Embryonic facial prominence (tissue), 1 donor: Measurements from ENCODE around the gene PLEKHG1.
A peak's percentile ranks its signal among the peaks of the same experiment; 100 is the strongest.

Experiments
- DNase-seq: peaks from one replicate; pipeline ENCODE4 v3.0.0-alpha.2; 2016; ENCODE audit errors: extremely low spot score

Gene PLEKHG1

DNA sequence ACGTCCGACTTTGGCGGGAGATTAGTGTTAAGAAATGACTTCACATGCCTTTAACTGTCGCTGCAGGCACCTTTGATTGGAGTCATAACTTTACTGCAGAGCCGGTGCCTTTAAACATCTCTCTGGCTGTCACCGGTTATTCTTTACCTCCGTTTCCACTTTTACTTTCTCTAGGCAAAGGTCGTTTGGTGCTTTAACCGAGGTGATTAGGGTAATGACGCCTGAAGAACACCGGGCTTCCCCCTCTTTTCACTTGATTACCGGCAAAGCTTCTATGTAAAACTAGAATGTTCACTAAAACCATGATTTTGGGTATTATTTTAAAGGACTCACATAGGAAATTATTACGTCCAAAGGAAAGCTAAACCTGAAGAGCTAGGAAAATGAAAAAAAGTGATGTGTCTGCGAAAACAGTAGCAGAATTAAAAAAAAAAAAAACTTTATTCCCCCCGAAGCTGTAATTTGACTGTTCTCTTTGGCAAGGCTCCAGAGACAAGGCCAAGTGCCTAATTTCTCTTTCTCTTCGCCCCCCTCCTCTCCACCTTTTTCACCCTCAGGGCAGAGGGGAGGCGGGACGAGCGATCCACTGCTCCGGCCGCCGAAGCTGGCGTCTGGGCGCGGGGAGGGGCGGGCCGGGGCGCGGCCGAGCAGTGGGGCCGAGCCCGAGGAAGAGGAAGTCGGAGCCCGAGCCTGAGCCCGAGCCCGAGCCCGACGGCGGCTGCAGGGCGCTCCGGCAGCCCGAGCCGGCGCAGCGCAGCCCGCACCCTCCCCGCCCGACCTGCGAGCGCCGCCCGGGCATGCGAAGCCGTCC, at the start of gene PLEKHG1:
Gene PLEKHG1, plus strand, starts transcription at position 687 of the 811 bp plus-strand sequence. CDS start 133,797 bp downstream, outside the sequence.
- DNase-seq = peak; percentile 32

DNA sequence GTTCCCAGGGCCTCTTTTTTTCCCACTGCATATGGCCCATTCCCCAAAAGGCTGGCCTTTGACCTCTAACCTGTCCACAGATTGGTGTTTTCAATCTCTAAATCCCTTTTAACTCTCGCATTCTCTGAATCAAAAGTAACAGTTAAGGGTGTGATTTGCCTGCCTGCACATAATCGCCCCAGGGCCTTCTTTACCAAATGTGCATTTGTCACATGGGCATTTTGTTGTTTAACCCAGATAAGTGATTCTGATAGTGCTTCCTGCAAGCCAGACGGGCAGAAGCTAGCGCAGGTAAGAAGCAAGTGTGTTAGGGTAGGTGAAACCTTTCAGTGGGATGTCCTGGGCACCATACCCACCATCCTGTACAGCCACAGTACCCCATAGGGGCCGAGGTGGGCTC, 49.4 kb upstream of the PLEKHG1 start:
- no peak for DNase-seq

DNA sequence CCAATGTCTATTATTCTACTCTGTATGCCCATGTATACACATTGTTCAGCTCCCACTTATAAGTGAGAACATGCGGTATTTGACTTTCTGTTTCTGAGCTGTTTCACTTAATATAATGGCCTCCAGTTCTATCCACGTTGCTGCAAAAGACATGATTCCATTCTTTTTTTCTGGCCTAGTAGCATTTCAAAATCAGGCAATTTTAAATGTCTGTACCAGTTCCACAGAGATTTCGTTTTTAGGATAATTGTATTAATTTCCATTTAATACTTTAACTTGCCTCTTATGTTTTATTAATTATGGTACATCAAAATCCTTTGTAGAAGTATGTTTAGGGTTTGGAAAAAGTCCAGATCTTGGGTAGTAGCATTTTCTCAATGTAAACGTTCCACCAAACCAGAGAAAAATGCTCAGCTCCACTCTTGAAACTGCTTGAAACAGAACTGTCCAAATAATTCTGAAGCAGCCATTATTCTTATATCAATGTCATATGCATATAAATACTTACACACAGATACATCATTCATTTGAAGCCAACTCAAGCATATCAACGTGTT, 42.6 kb upstream of the PLEKHG1 start:
- no peak for DNase-seq

DNA sequence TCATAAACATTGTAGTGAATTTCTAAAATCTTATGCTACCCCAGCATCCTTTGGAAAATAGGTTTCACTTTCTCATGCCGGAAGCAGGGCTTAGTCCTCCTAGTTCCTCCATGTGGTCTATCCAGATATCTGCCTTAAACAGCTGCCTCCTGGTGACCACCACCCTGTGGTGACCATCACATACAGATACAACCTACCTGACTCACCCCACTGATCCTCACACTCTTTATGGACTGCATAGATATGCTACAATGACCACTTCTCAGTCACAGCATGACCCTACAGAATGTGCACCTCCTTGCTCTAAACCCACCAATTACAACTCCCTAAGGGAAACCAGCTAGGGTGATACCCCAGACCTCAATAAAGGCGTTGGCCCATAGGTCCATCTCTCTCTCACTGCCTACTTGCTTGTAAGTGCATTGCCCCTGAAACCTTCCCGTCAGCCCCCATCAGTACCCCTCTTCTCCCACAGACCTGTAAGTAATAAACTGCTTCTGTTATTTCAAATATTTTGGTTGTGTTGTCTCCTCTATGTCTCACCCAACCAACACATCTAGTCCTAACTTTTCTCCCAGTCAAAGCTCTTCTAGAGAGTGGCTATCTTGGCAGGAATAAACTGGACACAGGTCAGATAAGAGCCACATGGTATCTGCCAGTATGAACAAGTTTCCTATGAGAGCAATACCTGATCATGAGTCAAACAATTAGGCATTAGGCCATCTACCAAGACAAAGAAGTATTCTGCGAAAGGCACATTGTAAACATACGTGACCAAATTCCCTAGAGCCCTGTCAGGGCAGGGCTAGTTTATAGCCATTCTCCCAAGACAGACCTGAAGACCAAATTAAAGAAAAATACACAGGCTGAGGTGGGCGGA, 39.4 kb upstream of the PLEKHG1 start:
- no peak for DNase-seq

DNA sequence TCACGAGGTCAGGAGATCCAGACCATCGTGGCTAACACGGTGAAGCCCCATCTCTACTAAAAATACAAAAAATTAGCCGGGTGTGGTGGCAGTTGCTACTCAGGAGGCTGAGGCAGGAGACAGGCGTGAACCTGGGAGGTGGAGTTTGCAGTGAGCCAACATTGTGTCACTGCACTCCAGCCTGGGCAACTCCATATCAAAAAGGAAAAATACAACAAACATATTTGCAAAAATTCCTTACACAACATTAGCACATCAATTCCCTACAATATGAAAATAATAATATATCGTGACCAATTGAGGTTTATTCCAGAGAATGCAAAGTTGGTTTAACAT, 38.8 kb upstream of the PLEKHG1 start:
- DNase-seq = no peak

DNA sequence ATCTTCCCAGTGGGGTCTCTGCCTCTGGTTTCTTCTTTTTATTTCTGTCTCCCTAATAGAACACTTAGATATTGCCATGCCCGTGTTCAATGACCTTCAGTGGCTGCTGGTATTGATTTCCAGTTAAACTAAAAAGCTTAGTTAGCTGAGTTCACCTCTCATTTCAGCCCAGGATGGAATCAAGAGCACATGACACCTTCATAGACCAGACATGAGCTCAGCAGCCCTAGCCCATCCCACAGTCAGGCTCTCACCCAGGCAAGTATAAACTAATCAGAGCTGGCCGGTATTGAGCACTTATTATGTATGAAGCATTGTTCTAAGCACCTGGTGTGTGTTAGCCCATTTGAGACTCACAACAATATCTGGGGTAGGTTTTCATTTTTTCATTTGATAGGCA, 33.7 kb upstream of the PLEKHG1 start:
- no peak for DNase-seq

DNA sequence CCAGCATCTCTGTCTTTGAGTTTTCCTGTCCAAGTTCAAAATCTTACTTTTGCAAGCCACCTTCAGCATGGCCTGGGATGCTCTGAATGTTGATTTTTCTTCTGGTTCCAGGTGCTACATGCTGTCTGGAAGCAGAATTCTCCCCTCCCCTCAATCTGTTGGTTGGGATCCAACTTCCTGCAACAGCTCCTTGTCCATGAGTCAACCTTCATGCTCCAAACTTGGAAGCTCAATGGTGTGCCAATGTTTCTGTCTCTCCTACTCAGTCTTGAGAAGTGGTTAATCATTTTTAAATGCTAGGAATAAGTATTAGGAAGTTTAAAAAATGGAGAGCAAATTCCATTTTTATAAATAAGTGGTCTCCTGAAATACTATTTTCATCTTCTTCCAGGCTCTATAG, 33.2 kb upstream of the PLEKHG1 start:
- no peak for DNase-seq

GRCh38 chr6:150567380-150567779, 32.3 kb upstream of the PLEKHG1 start:
- no peak for DNase-seq

GRCh38 chr6:150567823-150568383, 31.8 kb upstream of the PLEKHG1 start:
- no peak for DNase-seq

DNA sequence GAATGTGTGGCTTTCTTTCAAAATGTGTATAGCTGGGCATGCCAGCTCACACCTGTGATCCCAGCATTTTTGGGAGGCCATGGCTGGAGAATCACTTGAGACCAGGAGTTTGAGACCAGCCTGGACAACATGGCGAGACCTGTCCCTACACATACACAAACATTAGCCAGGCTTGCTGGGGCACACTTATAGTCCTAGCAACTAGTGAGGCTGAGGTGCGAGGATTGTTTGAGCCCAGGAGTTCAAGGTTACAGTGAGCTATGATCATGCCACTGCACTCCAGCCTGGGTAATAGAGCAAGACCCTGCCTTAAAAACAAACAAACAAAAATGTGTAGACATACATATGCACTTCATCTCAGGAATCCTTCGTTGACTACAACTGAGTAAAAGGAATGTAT, 31.1 kb upstream of the PLEKHG1 start:
- DNase-seq = no peak

GRCh38 chr6:150569161-150569560, 30.5 kb upstream of the PLEKHG1 start:
- DNase-seq = no peak

- no peak for DNase-seq
These were observed 26.5 kb upstream of the PLEKHG1 start for GRCh38 chr6:150573041-150573681.

DNA sequence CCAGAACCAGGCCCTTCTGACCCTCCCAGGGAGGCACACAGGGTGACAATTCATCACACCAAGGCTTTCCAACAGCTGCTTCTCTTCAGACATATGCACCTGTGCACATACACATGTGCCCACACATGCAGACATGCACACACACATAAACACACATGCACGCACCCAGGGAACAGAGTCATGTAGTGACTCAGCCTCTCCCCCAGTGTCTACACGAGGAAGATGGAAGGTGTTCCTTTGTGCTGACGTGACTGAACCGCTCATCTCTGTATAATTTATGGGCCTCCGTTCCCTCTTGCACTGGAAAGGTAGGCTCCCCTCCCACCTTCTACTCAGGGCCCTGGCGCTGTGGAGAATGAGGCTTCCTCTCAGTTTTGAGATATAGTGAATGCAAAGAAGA, 23.8 kb upstream of the PLEKHG1 start:
- no peak for DNase-seq

- no peak for DNase-seq
These were observed 22.9 kb upstream of the PLEKHG1 start for GRCh38 chr6:150576651-150577226.

- DNase-seq = no peak
These were observed 20.1 kb upstream of the PLEKHG1 start for GRCh38 chr6:150579611-150580010.

- DNase-seq = no peak
These were observed 19.2 kb upstream of the PLEKHG1 start for GRCh38 chr6:150580489-150580888.

- DNase-seq = no peak
These were observed 15.6 kb upstream of the PLEKHG1 start for GRCh38 chr6:150584065-150584464.

DNA sequence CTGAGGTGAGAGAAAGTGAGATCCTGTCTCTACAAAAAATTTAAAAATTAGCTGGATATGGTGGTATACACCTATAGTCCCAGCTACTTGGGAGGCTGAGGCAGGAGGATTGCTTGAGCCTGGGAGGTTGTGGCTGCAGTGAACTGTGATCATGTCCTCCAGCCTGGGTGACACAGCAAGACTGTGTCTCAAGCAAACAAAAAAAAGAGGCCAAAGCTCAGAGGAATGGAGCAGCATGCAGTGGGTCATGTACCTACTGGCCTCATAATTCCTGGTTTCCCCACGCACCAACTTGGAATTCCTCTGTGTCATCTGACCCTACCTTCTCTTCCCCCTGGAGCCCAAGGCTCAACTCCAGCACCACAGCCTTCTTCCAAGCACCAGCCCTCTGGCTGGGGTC, 15.1 kb upstream of the PLEKHG1 start:
- no peak for DNase-seq

GRCh38 chr6:150586850-150587359, 12.8 kb upstream of the PLEKHG1 start:
- DNase-seq = no peak

DNA sequence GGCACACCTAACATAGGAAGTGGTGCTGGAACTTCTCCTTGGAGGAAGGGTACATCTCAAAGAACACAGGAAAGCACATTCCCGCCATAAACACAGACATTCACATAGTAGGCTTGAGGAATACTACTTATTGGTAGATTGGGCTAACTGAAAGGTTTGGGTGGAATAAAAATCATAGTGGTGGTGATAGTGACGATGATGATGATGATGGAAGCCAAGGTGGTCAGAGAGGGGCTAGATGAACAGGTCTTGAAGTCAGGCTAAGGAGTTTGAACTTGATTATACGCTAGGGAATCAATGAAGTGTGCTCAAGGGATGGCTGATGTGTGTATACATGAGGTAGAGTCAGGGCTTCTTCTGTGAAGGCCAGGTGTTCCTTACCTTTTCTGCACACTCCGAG, 12.0 kb upstream of the PLEKHG1 start:
- DNase-seq = no peak

DNA sequence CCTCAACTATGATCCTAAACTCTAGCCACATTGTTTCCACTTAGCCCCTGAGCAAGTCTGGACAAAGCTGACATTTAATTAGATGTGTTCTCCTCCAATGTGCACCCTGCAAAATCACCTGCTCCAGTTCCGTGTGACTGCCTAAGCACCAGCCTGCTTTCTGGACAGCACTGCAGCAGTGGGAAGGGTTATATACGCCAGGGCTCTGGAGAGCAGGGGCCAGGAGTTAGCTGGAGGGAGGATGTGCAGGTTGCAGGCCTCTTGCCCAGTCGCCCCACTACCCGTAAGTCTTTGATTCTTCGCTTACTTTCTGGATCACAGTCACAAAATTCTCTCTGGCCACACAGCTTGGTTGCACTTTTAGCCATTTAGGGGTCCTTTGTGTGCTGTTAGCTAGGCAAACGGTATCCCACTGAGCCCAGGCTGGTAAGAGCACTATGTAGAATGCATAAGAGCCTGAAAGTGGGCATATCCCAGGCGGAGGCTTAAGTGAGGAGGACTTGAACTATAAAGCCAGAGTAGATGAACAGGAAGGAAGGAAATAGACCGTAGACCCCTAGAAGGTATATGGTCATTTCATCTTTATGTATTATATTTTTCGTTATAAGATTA, 10.7 kb upstream of the PLEKHG1 start:
- DNase-seq = no peak
